ENCODE data around the gene KRTAP4-11. TPM values are rescaled to one million over a fixed set of nuclear protein-coding genes. Genes with fewer than 3 reads are reported as not detected.
"Not testable (repeated sequence)": the region's sequence is repeated elsewhere in the genome, so short reads cannot be mapped to it uniquely, and the experiment has no call there.

KRTAP4-11 gene
- total RNA-seq, 3 donors from 2014 or later (not counting 1 experiment from before 2014, with no cell fraction given), result not detected

DNA sequence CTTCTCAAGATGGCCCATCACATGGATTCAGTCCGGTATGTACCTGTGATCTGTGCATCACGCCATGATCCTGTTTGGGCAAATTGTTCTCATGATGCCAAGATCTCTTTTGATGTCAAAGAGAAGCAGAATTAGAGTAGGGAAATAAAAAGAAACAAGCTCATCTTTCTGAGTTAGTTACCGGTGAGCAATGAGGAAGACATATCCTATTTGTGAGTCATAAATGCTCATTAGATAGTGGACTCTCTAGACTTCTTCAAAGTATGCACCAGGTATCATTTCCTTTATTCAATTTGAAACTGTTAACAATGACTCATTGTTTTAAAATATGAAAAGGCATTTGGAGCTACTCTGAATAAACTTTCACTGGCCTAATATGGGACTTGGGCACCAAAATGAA, 13.8 kb upstream of the KRTAP4-11 start:
- H3K27ac ChIP-seq (ENCODE audit: low read length), result no peak overlapping the region
- intact Hi-C loops (cut with micrococcal nuclease), result loop anchor here (5.0 kb wide), 1 partner anchor 40 kb away; no protein-coding TSS in a partner anchor
- ATAC-seq, result no peak
- Mint-ChIP-seq H3K36me3 (no peaks in the 10 kb centered on the region), H3K27me3 (ENCODE audit: low read depth in 2 of 2) (peaks cover 11% of the 10 kb centered on the region in 2 donors), H3K27ac (no peak overlapping the region), H3K4me1 (no peaks in the 10 kb centered on the region), H3K4me3 (no peak overlapping the region), H3K9me3 (no peaks in the 10 kb centered on the region)
- TF ChIP-seq, protein P1, sequence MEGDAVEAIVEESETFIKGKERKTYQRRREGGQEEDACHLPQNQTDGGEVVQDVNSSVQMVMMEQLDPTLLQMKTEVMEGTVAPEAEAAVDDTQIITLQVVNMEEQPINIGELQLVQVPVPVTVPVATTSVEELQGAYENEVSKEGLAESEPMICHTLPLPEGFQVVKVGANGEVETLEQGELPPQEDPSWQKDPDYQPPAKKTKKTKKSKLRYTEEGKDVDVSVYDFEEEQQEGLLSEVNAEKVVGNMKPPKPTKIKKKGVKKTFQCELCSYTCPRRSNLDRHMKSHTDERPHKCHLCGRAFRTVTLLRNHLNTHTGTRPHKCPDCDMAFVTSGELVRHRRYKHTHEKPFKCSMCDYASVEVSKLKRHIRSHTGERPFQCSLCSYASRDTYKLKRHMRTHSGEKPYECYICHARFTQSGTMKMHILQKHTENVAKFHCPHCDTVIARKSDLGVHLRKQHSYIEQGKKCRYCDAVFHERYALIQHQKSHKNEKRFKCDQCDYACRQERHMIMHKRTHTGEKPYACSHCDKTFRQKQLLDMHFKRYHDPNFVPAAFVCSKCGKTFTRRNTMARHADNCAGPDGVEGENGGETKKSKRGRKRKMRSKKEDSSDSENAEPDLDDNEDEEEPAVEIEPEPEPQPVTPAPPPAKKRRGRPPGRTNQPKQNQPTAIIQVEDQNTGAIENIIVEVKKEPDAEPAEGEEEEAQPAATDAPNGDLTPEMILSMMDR (IDR thresholded peaks at IDR 0.05), result no peak
- H3K36me3 ChIP-seq (ENCODE audit: control insufficient read depth, insufficient read depth, low read length), result no peaks in the 10 kb centered on the region
- H3K4me3 ChIP-seq (ENCODE audit: low read length), result no peak overlapping the region
- no peaks in the 10 kb centered on the region for H3K27me3 ChIP-seq (ENCODE audit: control insufficient read depth, insufficient read depth, low read length)
- no peaks in the 10 kb centered on the region for H3K4me1 ChIP-seq (ENCODE audit: control insufficient read depth, insufficient read depth, low read length)
- H3K9me3 ChIP-seq (ENCODE audit: control insufficient read depth, insufficient read depth, low read length), result no peaks in the 10 kb centered on the region
- 79% methylated on average over 3 of the region's 3 CpGs for WGBS (ENCODE audit: insufficient coverage)
- DNase-seq, result no peak

DNA sequence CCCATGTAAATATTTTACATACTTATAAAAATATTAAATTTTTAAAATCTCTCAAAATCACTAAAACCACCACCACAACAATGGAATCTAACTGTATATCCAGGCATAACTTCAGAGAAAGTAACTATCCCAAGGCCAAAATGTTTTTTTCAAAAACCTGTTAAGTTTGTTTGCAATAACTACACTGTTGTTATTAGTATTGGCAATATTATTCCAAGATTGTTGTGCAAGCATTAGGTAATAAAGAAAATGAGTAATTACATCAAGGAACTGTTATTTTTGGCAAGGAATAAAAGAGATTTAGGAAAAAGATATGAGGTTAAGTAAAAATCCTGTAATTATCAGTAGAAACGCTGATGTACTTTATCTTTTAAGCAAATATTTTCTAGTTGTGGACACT, 9.2 kb upstream of the KRTAP4-11 start:
- H3K4me1 Mint-ChIP-seq, result peaks cover 0 to 5% of the 10 kb centered on the region in 2 donors
- WGBS (ENCODE audit: insufficient coverage), result no CpG with 5 or more reads among the region's 1 CpG
- no peaks in the 10 kb centered on the region for H3K9me3 Mint-ChIP-seq
- intact Hi-C loops (cut with micrococcal nuclease), result no loop called here
- peaks cover 6% of the 10 kb centered on the region for H3K27me3 ChIP-seq (ENCODE audit: control insufficient read depth, insufficient read depth, low read length)
- TF ChIP-seq, protein P1 (IDR thresholded peaks at IDR 0.05), result no peak
- no peaks in the 10 kb centered on the region for H3K9me3 ChIP-seq (ENCODE audit: control insufficient read depth, insufficient read depth, low read length)
- H3K27ac Mint-ChIP-seq, result no peak overlapping the region
- no peaks in the 10 kb centered on the region for H3K36me3 Mint-ChIP-seq
- ATAC-seq, result no peak
- H3K27ac ChIP-seq (ENCODE audit: low read length), result no peak overlapping the region
- DNase-seq, result no peak
- no peak overlapping the region for H3K4me3 Mint-ChIP-seq
- H3K4me3 ChIP-seq (ENCODE audit: low read length), result no peak overlapping the region
- peaks cover 19 to 40% of the 10 kb centered on the region in 2 donors for H3K27me3 Mint-ChIP-seq (ENCODE audit: low read depth in 2 of 2)
- no peaks in the 10 kb centered on the region for H3K36me3 ChIP-seq (ENCODE audit: control insufficient read depth, insufficient read depth, low read length)
- H3K4me1 ChIP-seq (ENCODE audit: control insufficient read depth, insufficient read depth, low read length), result peaks cover 15% of the 10 kb centered on the region

DNA sequence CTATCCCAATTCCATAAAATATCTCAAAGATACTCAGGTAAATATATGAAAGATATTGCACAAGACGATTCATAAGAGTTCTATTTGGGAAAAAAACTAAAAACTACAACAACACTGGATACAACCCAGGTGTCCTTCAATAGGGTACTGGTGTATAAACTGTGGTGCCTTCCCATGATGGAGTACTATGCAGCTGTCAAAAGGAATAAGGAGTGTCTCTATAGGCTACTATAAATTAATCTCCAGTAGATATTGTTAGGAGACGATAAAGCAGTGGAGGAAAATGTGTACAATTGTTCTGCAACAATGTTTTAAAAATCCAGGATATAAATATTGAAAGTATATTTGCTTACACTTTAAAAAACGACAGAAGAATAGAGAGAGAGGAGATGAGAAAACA, 8.2 kb upstream of the KRTAP4-11 start:
- no peak overlapping the region for H3K4me3 Mint-ChIP-seq
- H3K4me1 Mint-ChIP-seq, result peaks cover 0 to 5% of the 10 kb centered on the region in 2 donors
- no CpG with 5 or more reads among the region's 3 CpGs for WGBS (ENCODE audit: insufficient coverage)
- no peaks in the 10 kb centered on the region for H3K9me3 Mint-ChIP-seq
- peaks cover 15% of the 10 kb centered on the region for H3K4me1 ChIP-seq (ENCODE audit: control insufficient read depth, insufficient read depth, low read length)
- ATAC-seq (no peak), DNase-seq (no peak)
- H3K27me3 Mint-ChIP-seq (ENCODE audit: low read depth in 2 of 2), result peaks cover 21 to 34% of the 10 kb centered on the region in 2 donors
- H3K27ac ChIP-seq (ENCODE audit: low read length), result no peak overlapping the region
- TF ChIP-seq, protein P1 (IDR thresholded peaks at IDR 0.05), result no peak
- peaks cover 6% of the 10 kb centered on the region for H3K27me3 ChIP-seq (ENCODE audit: control insufficient read depth, insufficient read depth, low read length)
- H3K9me3 ChIP-seq (ENCODE audit: control insufficient read depth, insufficient read depth, low read length), result no peaks in the 10 kb centered on the region
- intact Hi-C loops (cut with micrococcal nuclease), result no loop called here
- H3K36me3 Mint-ChIP-seq, result no peaks in the 10 kb centered on the region
- H3K36me3 ChIP-seq (ENCODE audit: control insufficient read depth, insufficient read depth, low read length), result no peaks in the 10 kb centered on the region
- no peak overlapping the region for H3K27ac Mint-ChIP-seq
- no peak overlapping the region for H3K4me3 ChIP-seq (ENCODE audit: low read length)

DNA sequence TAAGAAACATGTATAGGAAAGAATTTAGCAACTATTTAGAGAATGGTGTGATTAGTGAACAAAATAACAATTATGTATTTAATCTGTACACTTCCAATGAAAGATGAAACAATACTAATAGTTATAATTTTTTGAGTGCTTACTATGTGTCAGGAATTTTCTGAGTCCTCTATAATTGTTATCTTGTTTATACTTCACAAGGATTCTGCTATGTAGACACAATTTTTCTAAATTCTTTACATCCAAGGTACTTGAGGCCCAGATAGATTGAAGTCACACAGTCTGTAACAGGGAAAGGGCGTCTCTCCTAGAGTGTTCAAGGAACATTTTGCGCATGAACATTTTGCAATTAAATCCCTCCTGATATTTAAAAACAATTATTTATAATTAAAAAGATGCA, 6.9 kb upstream of the KRTAP4-11 start:
- no peaks in the 10 kb centered on the region for H3K36me3 ChIP-seq (ENCODE audit: control insufficient read depth, insufficient read depth, low read length)
- no peak overlapping the region for H3K27ac ChIP-seq (ENCODE audit: low read length)
- ATAC-seq, result no peak
- no peak overlapping the region for H3K4me3 Mint-ChIP-seq
- H3K36me3 Mint-ChIP-seq, result no peaks in the 10 kb centered on the region
- WGBS (ENCODE audit: insufficient coverage), result no CpG with 5 or more reads among the region's 2 CpGs
- peaks cover 6% of the 10 kb centered on the region for H3K27me3 ChIP-seq (ENCODE audit: control insufficient read depth, insufficient read depth, low read length)
- TF ChIP-seq, protein P1 (IDR thresholded peaks at IDR 0.05), result no peak
- intact Hi-C loops (cut with micrococcal nuclease), result no loop called here
- peaks cover 24 to 41% of the 10 kb centered on the region in 2 donors for H3K27me3 Mint-ChIP-seq (ENCODE audit: low read depth in 2 of 2)
- peaks cover 7 to 11% of the 10 kb centered on the region in 2 donors for H3K4me1 Mint-ChIP-seq
- no peak for DNase-seq
- H3K9me3 Mint-ChIP-seq, result no peaks in the 10 kb centered on the region
- no peaks in the 10 kb centered on the region for H3K9me3 ChIP-seq (ENCODE audit: control insufficient read depth, insufficient read depth, low read length)
- no peak overlapping the region for H3K4me3 ChIP-seq (ENCODE audit: low read length)
- H3K27ac Mint-ChIP-seq, result no peak overlapping the region
- H3K4me1 ChIP-seq (ENCODE audit: control insufficient read depth, insufficient read depth, low read length), result peaks cover 18% of the 10 kb centered on the region

DNA sequence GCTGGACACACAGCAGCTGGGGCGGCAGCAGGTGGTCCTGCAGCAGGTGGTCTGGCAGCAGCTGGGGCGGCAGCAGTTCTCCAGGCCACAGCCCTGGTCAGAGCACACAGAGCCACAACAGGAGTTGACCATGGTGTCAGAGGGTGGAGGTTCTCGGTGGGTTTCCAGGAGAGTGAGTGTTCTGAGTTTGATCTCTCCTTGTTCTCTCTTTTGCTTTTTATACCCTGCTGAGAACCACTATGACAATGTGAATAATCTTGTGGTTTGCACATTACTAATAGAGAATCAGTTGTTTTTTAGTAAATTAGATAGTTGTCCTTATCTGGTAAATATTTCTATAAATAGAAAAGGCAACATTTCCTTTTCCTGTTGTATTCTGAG, 5.8 kb upstream of the KRTAP4-11 start, which contains the start of gene KRTAP4-12:
KRTAP4-12 (minus strand) TSS at position 192 of the 381 bp plus-strand sequence; CDS start at position 132, 60 bp downstream.
- H3K9me3 Mint-ChIP-seq; H3K9me3 ChIP-seq (ENCODE audit: control insufficient read depth, insufficient read depth, low read length); H3K4me3 ChIP-seq (ENCODE audit: low read length); H3K36me3 ChIP-seq (ENCODE audit: control insufficient read depth, insufficient read depth, low read length); ATAC-seq; intact Hi-C loops (cut with micrococcal nuclease); H3K4me3 Mint-ChIP-seq; H3K27me3 ChIP-seq (ENCODE audit: control insufficient read depth, insufficient read depth, low read length); H3K36me3 Mint-ChIP-seq; H3K27ac ChIP-seq (ENCODE audit: low read length); DNase-seq; H3K27ac Mint-ChIP-seq: not testable (repeated sequence)
- Mint-ChIP-seq H3K4me1 (peaks cover 11 to 14% of the 10 kb centered on the region in 2 donors), H3K27me3 (ENCODE audit: low read depth in 2 of 2) (peaks cover 26 to 46% of the 10 kb centered on the region in 2 donors)
- H3K4me1 ChIP-seq (ENCODE audit: control insufficient read depth, insufficient read depth, low read length), result peaks cover 18% of the 10 kb centered on the region
- WGBS (ENCODE audit: insufficient coverage), result 74% methylated on average over 3 of the region's 3 CpGs
